Osteoblast (primary cell): ENCODE results near the gene AP2B1. TPM values are rescaled to one million over a fixed set of nuclear protein-coding genes. Genes with fewer than 3 reads are reported as not detected.
"Not testable (repeated sequence)": the region's sequence is repeated elsewhere in the genome, so short reads cannot be mapped to it uniquely, and the experiment has no call there.

Source experiments
- DNase-seq: peaks from one replicate; pipeline ENCODE4 v3.0.0; 2011; ENCODE audit warnings: low spot score, mixed read lengths; ENCODE audit not compliant: insufficient read length; ENCODE audit errors: missing footprints
- H2AFZ ChIP-seq: 2 replicates; pipeline ENCODE4 v1.6.0; 2011; ENCODE audit warnings: mild to moderate bottlenecking, low read length
- H3K27ac ChIP-seq: 2 replicates; pipeline ENCODE4 v1.5.1; 2011; ENCODE audit warnings: mild to moderate bottlenecking, low read depth, low read length, moderate library complexity
- H3K27me3 ChIP-seq: 2 replicates; pipeline ENCODE4 v1.6.0; 2012; ENCODE audit warnings: mild to moderate bottlenecking, control low read depth, inconsistent platforms, low read length, moderate library complexity; ENCODE audit not compliant: insufficient read depth
- H3K36me3 ChIP-seq: 2 replicates; pipeline ENCODE4 v1.5.1; 2011; ENCODE audit warnings: mild to moderate bottlenecking, low read length, control low read depth, moderate library complexity; ENCODE audit not compliant: insufficient read depth
- H3K4me1 ChIP-seq: 2 replicates; pipeline ENCODE4 v1.5.1; 2011; ENCODE audit warnings: mild to moderate bottlenecking, low read length, control low read depth, moderate library complexity; ENCODE audit not compliant: insufficient read depth
- H3K4me2 ChIP-seq: 2 replicates; pipeline ENCODE4 v1.6.0; 2011; ENCODE audit warnings: mild to moderate bottlenecking, low read length; ENCODE audit not compliant: insufficient read depth
- H3K4me3 ChIP-seq: fragments of 200-600 bp; sonication (generic); 3 replicates; pipeline ENCODE4 v1.5.1; 2012; ENCODE audit warnings: mild to moderate bottlenecking, low read length, inconsistent platforms; ENCODE audit not compliant: insufficient read depth
- H3K79me2 ChIP-seq: 2 replicates; pipeline ENCODE4 v1.6.0; 2012; ENCODE audit warnings: mild to moderate bottlenecking, low read length, control low read depth, inconsistent platforms; ENCODE audit not compliant: insufficient read depth
- H3K9me3 ChIP-seq: 2 replicates; pipeline ENCODE4 v1.5.1; 2011; ENCODE audit warnings: low read depth, low read length, control low read depth
- H4K20me1 ChIP-seq: 2 replicates; pipeline ENCODE4 v1.6.0; 2012; ENCODE audit warnings: mild to moderate bottlenecking, low read length, control low read depth; ENCODE audit not compliant: insufficient read depth
- total RNA-seq: library from RNA; depleted of rRNA; stranded (reverse); fragments of >200 nt; gene quantifications from 2 replicates; pipeline ENCODE4 v1.2.3, GENCODE V29; 2012
- TF ChIP-seq, protein P1 (sequence below): IDR thresholded peaks from 2 replicates; pipeline ENCODE4 v1.5.1; 2011; ENCODE audit warnings: mild to moderate bottlenecking, low read depth, low read length, moderate library complexity; ENCODE audit errors: extremely low read depth

The AP2B1 gene
- total RNA-seq, 1 donor = 84.0 TPM

DNA sequence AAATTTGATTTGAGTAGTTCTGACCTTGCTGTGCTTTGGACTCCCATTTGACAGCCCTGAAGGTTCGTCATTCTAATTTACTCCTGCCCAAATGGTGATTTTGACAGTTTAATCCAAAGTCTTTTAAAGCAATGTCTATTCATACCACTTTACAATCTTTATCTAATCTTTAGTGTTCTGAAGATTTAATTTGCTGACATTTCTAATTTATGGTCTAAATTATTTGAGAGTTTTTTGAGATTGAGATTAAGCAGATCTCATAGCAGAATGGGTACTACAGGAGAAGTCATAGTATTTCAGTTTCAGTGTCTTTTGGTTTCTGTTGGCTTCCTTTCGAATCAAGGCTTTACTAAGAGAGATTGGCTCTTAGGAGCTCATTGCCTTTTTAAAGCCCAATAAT lies 111.7 kb downstream of the AP2B1 start:
- Histone ChIP-seq H3K27ac (no peak overlapping the region), H3K27me3 (no peaks in the 10 kb centered on the region), H3K36me3 (peaks cover 12% of the 10 kb centered on the region), H3K79me2 (peaks cover 4% of the 10 kb centered on the region), H4K20me1 (peaks cover 7% of the 10 kb centered on the region), H3K4me1 (no peaks in the 10 kb centered on the region), H2AFZ (no peak overlapping the region), H3K9me3 (no peaks in the 10 kb centered on the region), H3K4me2 (no peak overlapping the region), H3K4me3 (no peak overlapping the region)
- TF ChIP-seq, protein P1, sequence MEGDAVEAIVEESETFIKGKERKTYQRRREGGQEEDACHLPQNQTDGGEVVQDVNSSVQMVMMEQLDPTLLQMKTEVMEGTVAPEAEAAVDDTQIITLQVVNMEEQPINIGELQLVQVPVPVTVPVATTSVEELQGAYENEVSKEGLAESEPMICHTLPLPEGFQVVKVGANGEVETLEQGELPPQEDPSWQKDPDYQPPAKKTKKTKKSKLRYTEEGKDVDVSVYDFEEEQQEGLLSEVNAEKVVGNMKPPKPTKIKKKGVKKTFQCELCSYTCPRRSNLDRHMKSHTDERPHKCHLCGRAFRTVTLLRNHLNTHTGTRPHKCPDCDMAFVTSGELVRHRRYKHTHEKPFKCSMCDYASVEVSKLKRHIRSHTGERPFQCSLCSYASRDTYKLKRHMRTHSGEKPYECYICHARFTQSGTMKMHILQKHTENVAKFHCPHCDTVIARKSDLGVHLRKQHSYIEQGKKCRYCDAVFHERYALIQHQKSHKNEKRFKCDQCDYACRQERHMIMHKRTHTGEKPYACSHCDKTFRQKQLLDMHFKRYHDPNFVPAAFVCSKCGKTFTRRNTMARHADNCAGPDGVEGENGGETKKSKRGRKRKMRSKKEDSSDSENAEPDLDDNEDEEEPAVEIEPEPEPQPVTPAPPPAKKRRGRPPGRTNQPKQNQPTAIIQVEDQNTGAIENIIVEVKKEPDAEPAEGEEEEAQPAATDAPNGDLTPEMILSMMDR = no peak
- DNase-seq = no peak

DNA sequence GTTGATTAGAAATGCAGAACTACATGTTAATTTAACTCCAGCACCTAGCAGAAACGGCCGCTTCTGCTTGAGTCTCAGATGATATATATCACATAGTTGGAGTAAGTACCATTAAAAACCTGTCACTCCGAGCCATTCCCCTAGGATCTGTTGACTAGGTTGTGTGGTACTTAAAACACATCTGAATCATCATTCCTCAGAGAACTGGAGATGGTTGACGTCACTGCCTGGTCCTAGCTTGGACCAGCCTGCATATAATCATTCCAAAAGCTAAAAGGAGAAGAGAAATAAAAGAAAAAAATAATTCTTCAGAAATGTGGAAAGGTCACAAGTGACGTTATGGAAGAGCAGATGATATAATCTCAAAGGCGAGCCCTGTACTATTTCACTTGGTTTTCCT lies 113.0 kb downstream of the AP2B1 start:
- H3K27ac ChIP-seq = peak overlapping the region; percentile 15
- TF ChIP-seq, protein P1 = no peak
- no peak overlapping the region for H3K4me3 ChIP-seq
- no peaks in the 10 kb centered on the region for H3K9me3 ChIP-seq
- H4K20me1 ChIP-seq = peaks cover 7% of the 10 kb centered on the region
- H3K4me1 ChIP-seq = no peaks in the 10 kb centered on the region
- peaks cover 5% of the 10 kb centered on the region for H3K79me2 ChIP-seq
- H3K36me3 ChIP-seq = peaks cover 5% of the 10 kb centered on the region
- H2AFZ ChIP-seq = no peak overlapping the region
- no peaks in the 10 kb centered on the region for H3K27me3 ChIP-seq
- H3K4me2 ChIP-seq = no peak overlapping the region
- DNase-seq = peak; percentile 90

DNA sequence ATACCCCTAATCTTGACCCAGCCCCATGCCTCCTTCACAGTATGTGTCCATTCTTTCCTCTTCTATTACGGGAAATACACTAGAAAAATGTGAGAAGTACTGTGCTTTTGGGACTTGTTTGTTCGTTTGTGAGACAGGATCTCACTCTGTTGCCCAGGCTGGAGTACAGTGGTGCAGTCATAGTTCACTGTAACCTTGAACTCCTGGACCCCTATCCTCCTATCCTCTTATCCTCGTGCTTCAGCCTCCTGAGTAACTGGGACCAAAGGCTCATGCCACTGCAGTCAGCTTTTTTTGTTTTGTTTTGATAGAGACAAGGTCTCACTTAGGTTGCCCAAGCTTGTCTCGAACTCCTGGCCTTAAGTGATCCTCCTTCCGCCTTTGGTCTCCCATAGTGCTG lies 114.4 kb downstream of the AP2B1 start:
- Histone ChIP-seq H3K36me3 (no peaks in the 10 kb centered on the region), H3K79me2 (peaks cover 5% of the 10 kb centered on the region), H3K4me2 (no peak overlapping the region), H3K27ac (no peak overlapping the region), H3K27me3 (no peaks in the 10 kb centered on the region), H3K4me3 (no peak overlapping the region), H4K20me1 (peaks cover 12% of the 10 kb centered on the region), H3K4me1 (no peaks in the 10 kb centered on the region), H3K9me3 (no peaks in the 10 kb centered on the region), H2AFZ (no peak overlapping the region)
- TF ChIP-seq, protein P1 = no peak
- no peak for DNase-seq

DNA sequence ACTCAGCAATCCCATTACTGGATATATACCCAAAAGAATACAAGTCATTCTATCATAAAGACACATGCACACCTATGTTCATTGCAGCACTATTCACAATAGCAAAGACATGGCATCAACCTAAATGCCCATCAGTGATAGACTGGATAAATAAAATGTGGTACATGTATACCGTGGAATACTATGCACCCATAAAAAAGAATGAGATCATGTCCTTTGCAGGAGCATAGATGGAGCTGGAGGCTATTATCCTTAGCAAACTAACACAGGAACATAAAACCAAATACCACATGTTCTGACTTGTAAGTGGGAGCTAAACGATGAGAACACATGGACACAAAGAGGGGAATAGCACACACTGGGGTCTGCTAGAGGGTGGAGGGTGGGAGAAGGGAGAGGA lies 116.2 kb downstream of the AP2B1 start:
- H3K4me2 ChIP-seq, H3K79me2 ChIP-seq, H2AFZ ChIP-seq, H3K27ac ChIP-seq, H3K4me1 ChIP-seq, H3K36me3 ChIP-seq, H3K9me3 ChIP-seq, DNase-seq, H3K27me3 ChIP-seq, H3K4me3 ChIP-seq: not testable (repeated sequence)
- peaks cover 16% of the 10 kb centered on the region for H4K20me1 ChIP-seq
